CD14-positive monocyte (primary cell): ENCODE data around the gene CAMK1G. TPM values are rescaled to one million over a fixed set of nuclear protein-coding genes. Genes with fewer than 3 reads are reported as not detected.

Source experiments
- DNase-seq, 3 donors: peaks; one replicate each; pipeline ENCODE4 v3.0.0-alpha.2; 2011 to 2022
- H2AFZ ChIP-seq: 2 replicates; pipeline ENCODE4 v1.6.0; 2012; ENCODE audit warnings: mild to moderate bottlenecking, low read depth, low read length, inconsistent platforms; ENCODE audit not compliant: insufficient read depth, poor library complexity, severe bottlenecking
- H3K27ac ChIP-seq, 2 donors: 1 replicate in 1 of 2; 2 replicates in 1 of 2; pipeline ENCODE4 v1.5.1; 2012 to 2013; ENCODE audit warnings: low read length in 2 of 2, control low read depth in 1 of 2, inconsistent platforms in 1 of 2, low read depth in 1 of 2, mild to moderate bottlenecking in 1 of 2
- H3K27me3 ChIP-seq, 2 donors: one replicate each; pipeline versions ENCODE4 v1.6.0 to v1.6.1; 2011 to 2013; ENCODE audit warnings: low read length in 2 of 2; ENCODE audit not compliant: control insufficient read depth in 2 of 2, insufficient read depth in 2 of 2
- H3K36me3 ChIP-seq, 2 donors: replicated peaks in 1 of 2; 1 replicate in 1 of 2; 2 replicates in 1 of 2; pipeline versions ENCODE4 v1.5.1 to v1.6.1; 2012 to 2013; ENCODE audit warnings: low read length in 2 of 2, control low read depth in 1 of 2, inconsistent platforms in 1 of 2, mild to moderate bottlenecking in 1 of 2; ENCODE audit not compliant: insufficient read depth in 2 of 2, control insufficient read depth in 1 of 2
- H3K4me1 ChIP-seq, 2 donors: 1 replicate in 1 of 2; 2 replicates in 1 of 2; pipeline versions ENCODE4 v1.5.1 to v1.6.1; 2012 to 2013; ENCODE audit warnings: low read length in 2 of 2, control low read depth in 1 of 2, inconsistent platforms in 1 of 2, mild to moderate bottlenecking in 1 of 2, moderate library complexity in 1 of 2; ENCODE audit not compliant: insufficient read depth in 2 of 2, control insufficient read depth in 1 of 2
- H3K4me2 ChIP-seq: replicated peaks from 2 replicates; pipeline ENCODE3; 2012; ENCODE audit warnings: low read length, moderate library complexity, mild to moderate bottlenecking; ENCODE audit not compliant: poor library complexity, severe bottlenecking; ENCODE audit errors: extremely low read depth
- H3K4me3 ChIP-seq, 3 experiments: fragments of 200-600 bp in 1 of 3; sonication (generic) in 1 of 3; replicated peaks in 1 of 3; 1 replicate in 2 of 3; 2 replicates in 1 of 3; pipeline ENCODE4 v1.5.1; 2011 to 2013; ENCODE audit warnings: low read length in 3 of 3, mild to moderate bottlenecking in 3 of 3, control low read depth in 2 of 3, low read depth in 2 of 3, inconsistent platforms in 1 of 3, moderate library complexity in 1 of 3
- H3K79me2 ChIP-seq: 2 replicates; pipeline ENCODE4 v1.6.0; 2012; ENCODE audit warnings: mild to moderate bottlenecking, control low read depth, inconsistent platforms, low read length, moderate library complexity; ENCODE audit not compliant: insufficient read depth
- H3K9ac ChIP-seq: 2 replicates; pipeline ENCODE4 v1.6.0; 2017; ENCODE audit warnings: low read length, mild to moderate bottlenecking; ENCODE audit not compliant: insufficient read depth, poor library complexity, severe bottlenecking
- H3K9me3 ChIP-seq, 2 donors: replicated peaks in 1 of 2; 1 replicate in 1 of 2; 2 replicates in 1 of 2; pipeline versions ENCODE4 v1.5.1 to v1.6.1; 2012 to 2013; ENCODE audit warnings: low read length in 2 of 2, control low read depth in 1 of 2; ENCODE audit not compliant: control insufficient read depth in 1 of 2, insufficient read depth in 1 of 2
- H4K20me1 ChIP-seq: 2 replicates; pipeline ENCODE4 v1.6.0; 2012; ENCODE audit warnings: mild to moderate bottlenecking, low read length, control low read depth, moderate library complexity; ENCODE audit not compliant: insufficient read depth
- H3K27ac Mint-ChIP-seq, 7 donors: one replicate each; pipeline ENCODE4 v1.8.0; 2020; ENCODE audit warnings: mild to moderate bottlenecking in 7 of 7, mixed read lengths in 7 of 7, moderate library complexity in 6 of 7, inconsistent platforms in 2 of 7
- H3K27me3 Mint-ChIP-seq, 3 donors: one replicate each; pipeline ENCODE4 v1.8.0; 2021 to 2022; ENCODE audit warnings: low read depth in 3 of 3, mild to moderate bottlenecking in 3 of 3, mixed read lengths in 3 of 3, moderate library complexity in 3 of 3, inconsistent platforms in 1 of 3
- H3K36me3 Mint-ChIP-seq, 2 donors: one replicate each; pipeline ENCODE4 v1.8.0; 2020; ENCODE audit warnings: mixed read lengths in 2 of 2, inconsistent platforms in 1 of 2, mild to moderate bottlenecking in 1 of 2
- H3K4me1 Mint-ChIP-seq: one replicate; pipeline ENCODE4 v1.8.0; 2020; ENCODE audit warnings: mild to moderate bottlenecking, mixed read lengths
- H3K4me3 Mint-ChIP-seq, 2 donors: one replicate each; pipeline ENCODE4 v1.8.0; 2020; ENCODE audit warnings: mild to moderate bottlenecking in 2 of 2, mixed read lengths in 2 of 2, moderate library complexity in 1 of 2
- H3K9me3 Mint-ChIP-seq, 7 donors: one replicate each; pipeline ENCODE4 v1.8.0; 2020 to 2022; ENCODE audit warnings: mixed read lengths in 7 of 7, mild to moderate bottlenecking in 6 of 7, moderate library complexity in 6 of 7, inconsistent platforms in 2 of 7
- CTCF ChIP-seq: fragments of 200-600 bp; IDR thresholded peaks from one replicate; pipeline ENCODE4 v1.8.0; 2022; ENCODE audit warnings: antibody characterized with exemption, mild to moderate bottlenecking
- WGBS: methylation state at CpG from one replicate; pipeline ENCODE4 v1.1.5; 2013; ENCODE audit warnings: missing lambda C conversion rate; ENCODE audit not compliant: insufficient coverage; 5-methylcytosine and 5-hydroxymethylcytosine counted together
- intact Hi-C, 2 donors: fragments of 100-400 bp; cut with micrococcal nuclease; formaldehyde crosslinking; loops; one replicate each; pipeline versions ENCODE4 v1.15.0 to v1.15.1; 2023
- polyA plus RNA-seq, 3 donors: library from polyadenylated mRNA; depleted of rRNA in 1 of 3; unstranded in 2 of 3; stranded (reverse) in 1 of 3; fragments of 300-500 nt in 2 of 3; fragments of >200 nt in 1 of 3; fragmentation: Illumina TruSeq in 2 of 3; gene quantifications; 1 replicate in 2 of 3; 2 replicates in 1 of 3; pipeline ENCODE4 v1.2.3, GENCODE V29; 2012 to 2021

The CAMK1G gene
- polyA plus RNA-seq, 3 donors: not detected

- peaks cover 48% of the 10 kb centered on the region for H3K4me1 Mint-ChIP-seq
- H3K4me3 ChIP-seq: no peak overlapping the region
- no peaks in the 10 kb centered on the region for H3K9me3 ChIP-seq
- H4K20me1 ChIP-seq: no peaks in the 10 kb centered on the region
- no peak for DNase-seq
- H2AFZ ChIP-seq: no peak overlapping the region
- no peak overlapping the region for H3K9ac ChIP-seq
- TF ChIP-seq CTCF: no peak
- no peak overlapping the region for H3K27ac ChIP-seq
- H3K27me3 ChIP-seq: peaks cover 3 to 16% of the 10 kb centered on the region in 2 donors
- H3K36me3 ChIP-seq: no peaks in the 10 kb centered on the region
- H3K79me2 ChIP-seq: no peaks in the 10 kb centered on the region
- no peaks in the 10 kb centered on the region for H3K9me3 Mint-ChIP-seq
- 96% methylated on average over 13 of the region's 16 CpGs for WGBS
- peak overlapping the region in 1 of 2 donors; percentile 69 for H3K4me3 Mint-ChIP-seq
- H3K27me3 Mint-ChIP-seq: peaks cover 16 to 28% (median 26%) of the 10 kb centered on the region in 3 donors
- peaks cover 41 to 42% of the 10 kb centered on the region in 2 donors for H3K4me1 ChIP-seq
- peaks cover 0 to 4% of the 10 kb centered on the region in 2 donors for H3K36me3 Mint-ChIP-seq
- H3K4me2 ChIP-seq: no peak overlapping the region
- H3K27ac Mint-ChIP-seq: peak overlapping the region in 1 of 7 donors; percentile 53
- intact Hi-C loops: loop anchor here (5.0 kb wide), 1 partner anchor 46 kb away; no protein-coding TSS in a partner anchor
Measured at GRCh38 chr1:209645574-209646452, 62.3 kb downstream of the CAMK1G start.

- Histone ChIP-seq H4K20me1 (no peaks in the 10 kb centered on the region), H3K36me3 (no peaks in the 10 kb centered on the region), H3K9me3 (no peaks in the 10 kb centered on the region), H3K9ac (no peak overlapping the region), H2AFZ (no peak overlapping the region), H3K4me1 (peaks cover 48 to 49% of the 10 kb centered on the region in 2 donors), H3K27me3 (peaks cover 3 to 15% of the 10 kb centered on the region in 2 donors), H3K4me3 (no peak overlapping the region), H3K4me2 (no peak overlapping the region), H3K27ac (no peak overlapping the region), H3K79me2 (no peaks in the 10 kb centered on the region)
- peak; percentile 28 for TF ChIP-seq CTCF
- peaks cover 19 to 28% (median 26%) of the 10 kb centered on the region in 3 donors for H3K27me3 Mint-ChIP-seq
- H3K4me3 Mint-ChIP-seq: peak overlapping the region in 1 of 2 donors; percentile 69
- intact Hi-C loops: loop anchor here (5.0 kb wide), 1 partner anchor 46 kb away; no protein-coding TSS in a partner anchor
- H3K9me3 Mint-ChIP-seq: no peaks in the 10 kb centered on the region
- peaks cover 56% of the 10 kb centered on the region for H3K4me1 Mint-ChIP-seq
- peak overlapping the region in 4 of 7 donors; percentile 23 to 88 (median 64) for H3K27ac Mint-ChIP-seq
- peak in 1 of 3 donors; percentile 36 for DNase-seq
- H3K36me3 Mint-ChIP-seq: peaks cover 0 to 7% of the 10 kb centered on the region in 2 donors
- 96% methylated on average over 5 of the region's 5 CpGs for WGBS
Measured at GRCh38 chr1:209646558-209646957, 63.0 kb downstream of the CAMK1G start.
